Measurements from ENCODE around the gene CEBPE. TPM values are rescaled to one million over a fixed set of nuclear protein-coding genes. Genes with fewer than 3 reads are reported as not detected.

Gene CEBPE
- total RNA-seq, 2 donors from 2014 or later = not detected

DNA sequence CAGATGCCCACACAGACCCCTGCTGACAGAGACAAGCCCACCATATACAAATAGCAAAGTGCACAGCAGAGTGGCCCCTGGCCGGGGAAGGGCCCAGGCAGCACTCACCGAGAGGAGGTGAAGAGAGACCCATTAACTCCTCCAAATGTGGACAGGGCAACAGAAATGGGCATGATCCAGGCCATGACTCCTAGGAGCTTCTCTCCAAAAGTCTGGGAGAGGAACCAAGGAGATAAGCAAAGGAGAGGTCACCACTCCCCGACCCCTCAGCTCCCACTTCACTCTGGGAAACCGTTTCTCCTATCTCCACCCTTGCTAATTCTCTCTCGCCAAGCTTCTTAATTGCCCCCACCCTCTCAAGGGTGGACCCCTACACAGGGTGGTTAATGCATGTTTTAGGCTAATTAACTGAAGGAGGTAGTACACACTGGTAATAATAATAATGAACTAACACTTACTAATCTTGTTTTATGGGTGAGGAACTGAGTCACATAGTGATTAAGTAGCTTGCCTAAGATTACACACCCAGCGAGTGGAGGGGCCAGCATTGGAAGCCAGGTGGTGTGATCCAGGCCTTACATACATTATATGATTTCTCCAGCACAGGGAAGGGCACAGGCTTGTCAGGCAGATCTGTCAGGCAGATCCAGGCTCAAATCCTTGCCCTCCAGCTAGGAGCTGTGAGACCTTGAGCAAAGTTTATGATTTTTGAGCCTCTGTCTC lies 18.9 kb upstream of the CEBPE start:
- Histone ChIP-seq H3K4me1 (peaks cover 7% of the 10 kb centered on the region), H3K27me3 (no peaks in the 10 kb centered on the region), H3K4me3 (no peak overlapping the region), H3K36me3 (replicated peaks in 1 of 2; ENCODE audit: insufficient read depth in 1 of 2, low read depth in 2 of 2) (no peaks in the 10 kb centered on the region), H3K9me3 (no peaks in the 10 kb centered on the region), H3K27ac (no peak overlapping the region)
- no peak for ATAC-seq
- WGBS, 2 donors = 79 to 90% methylated on average over 6 of the region's 6 CpGs
- DNase-seq = no peak
- TF ChIP-seq, protein P1, sequence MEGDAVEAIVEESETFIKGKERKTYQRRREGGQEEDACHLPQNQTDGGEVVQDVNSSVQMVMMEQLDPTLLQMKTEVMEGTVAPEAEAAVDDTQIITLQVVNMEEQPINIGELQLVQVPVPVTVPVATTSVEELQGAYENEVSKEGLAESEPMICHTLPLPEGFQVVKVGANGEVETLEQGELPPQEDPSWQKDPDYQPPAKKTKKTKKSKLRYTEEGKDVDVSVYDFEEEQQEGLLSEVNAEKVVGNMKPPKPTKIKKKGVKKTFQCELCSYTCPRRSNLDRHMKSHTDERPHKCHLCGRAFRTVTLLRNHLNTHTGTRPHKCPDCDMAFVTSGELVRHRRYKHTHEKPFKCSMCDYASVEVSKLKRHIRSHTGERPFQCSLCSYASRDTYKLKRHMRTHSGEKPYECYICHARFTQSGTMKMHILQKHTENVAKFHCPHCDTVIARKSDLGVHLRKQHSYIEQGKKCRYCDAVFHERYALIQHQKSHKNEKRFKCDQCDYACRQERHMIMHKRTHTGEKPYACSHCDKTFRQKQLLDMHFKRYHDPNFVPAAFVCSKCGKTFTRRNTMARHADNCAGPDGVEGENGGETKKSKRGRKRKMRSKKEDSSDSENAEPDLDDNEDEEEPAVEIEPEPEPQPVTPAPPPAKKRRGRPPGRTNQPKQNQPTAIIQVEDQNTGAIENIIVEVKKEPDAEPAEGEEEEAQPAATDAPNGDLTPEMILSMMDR (IDR thresholded peaks at IDR 0.05) = no peak
- TF ChIP-seq POLR2A (IDR thresholded peaks at IDR 0.05) = no peak
- intact Hi-C loops (cut with DNase I) = no loop called here

DNA sequence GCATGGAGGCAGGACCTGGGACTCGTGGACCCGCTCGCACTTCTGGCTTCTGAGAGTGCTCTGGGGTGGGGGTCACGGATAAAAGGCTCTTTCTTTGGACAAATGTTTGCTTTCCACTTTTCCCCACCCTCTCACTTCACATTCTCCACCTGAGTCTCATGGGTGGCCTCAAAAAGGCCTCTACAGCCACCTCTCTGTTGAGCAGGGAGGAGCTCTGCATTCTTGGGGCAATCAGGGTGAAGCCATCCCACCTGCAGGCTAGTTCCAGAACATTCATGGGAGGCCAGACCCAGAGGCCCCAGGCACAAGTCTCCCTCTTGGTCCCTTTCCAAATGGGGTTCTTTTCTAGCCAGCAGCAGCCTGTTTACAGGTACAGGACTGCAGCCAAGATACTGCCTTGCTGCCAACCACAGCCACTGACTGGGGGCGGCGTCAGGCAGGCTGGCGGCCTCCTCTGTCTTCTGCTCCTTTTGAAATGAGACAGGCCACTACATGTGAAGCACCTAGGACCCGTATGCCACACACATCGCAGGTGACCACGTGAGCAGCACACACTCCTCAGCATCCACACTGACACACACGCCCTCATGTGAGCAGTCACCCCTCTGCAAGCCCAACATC lies 18.2 kb upstream of the CEBPE start:
- Histone ChIP-seq H3K36me3 (replicated peaks in 1 of 2; ENCODE audit: insufficient read depth in 1 of 2, low read depth in 2 of 2) (no peaks in the 10 kb centered on the region), H3K27me3 (no peaks in the 10 kb centered on the region), H3K4me1 (peaks cover 4% of the 10 kb centered on the region), H3K4me3 (no peak overlapping the region), H3K9me3 (no peaks in the 10 kb centered on the region), H3K27ac (no peak overlapping the region)
- ATAC-seq = no peak
- WGBS, 2 donors = 82 to 89% methylated on average over 8 to 11 of the region's 11 CpGs
- intact Hi-C loops (cut with DNase I) = no loop called here
- DNase-seq = no peak
- no peak for TF ChIP-seq POLR2A (IDR thresholded peaks at IDR 0.05)
- TF ChIP-seq, protein P1 (IDR thresholded peaks at IDR 0.05) = no peak

DNA sequence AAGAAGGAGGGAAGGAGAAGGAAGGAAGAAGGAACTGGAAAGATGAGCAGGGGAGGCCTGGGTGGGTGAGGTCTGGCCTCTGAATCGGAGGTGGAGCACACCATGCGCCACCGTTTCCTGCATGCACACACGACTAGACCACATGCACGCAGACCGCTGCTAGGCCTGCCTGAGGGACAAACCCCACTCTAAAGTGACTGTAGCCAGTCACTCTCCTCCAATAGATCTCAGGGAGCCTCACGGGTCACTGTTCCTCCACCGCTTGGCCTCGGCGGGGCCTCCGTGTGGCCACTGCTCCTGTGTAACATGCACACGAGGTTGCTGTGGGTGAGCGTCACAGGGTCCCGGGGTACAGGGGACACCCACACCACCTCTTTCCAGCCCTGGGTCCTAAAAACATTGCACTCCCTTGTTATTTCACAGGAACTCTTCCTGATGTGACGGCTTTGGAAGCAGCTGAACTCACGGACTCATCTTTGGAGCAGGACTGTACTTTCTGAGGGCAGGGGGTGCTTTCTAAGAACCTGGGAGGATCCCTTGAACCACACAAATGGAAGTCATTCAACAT lies 17.6 kb upstream of the CEBPE start:
- ATAC-seq = no peak
- Histone ChIP-seq H3K4me1 (no peaks in the 10 kb centered on the region), H3K9me3 (no peaks in the 10 kb centered on the region), H3K27ac (no peak overlapping the region), H3K27me3 (no peaks in the 10 kb centered on the region), H3K4me3 (no peak overlapping the region), H3K36me3 (replicated peaks in 1 of 2; ENCODE audit: insufficient read depth in 1 of 2, low read depth in 2 of 2) (no peaks in the 10 kb centered on the region)
- no peak for TF ChIP-seq POLR2A (IDR thresholded peaks at IDR 0.05)
- TF ChIP-seq, protein P1 (IDR thresholded peaks at IDR 0.05) = no peak
- 95% methylated on average over 8 to 16 of the region's 16 CpGs for WGBS, 2 donors
- no peak for DNase-seq
- intact Hi-C loops (cut with DNase I) = no loop called here

DNA sequence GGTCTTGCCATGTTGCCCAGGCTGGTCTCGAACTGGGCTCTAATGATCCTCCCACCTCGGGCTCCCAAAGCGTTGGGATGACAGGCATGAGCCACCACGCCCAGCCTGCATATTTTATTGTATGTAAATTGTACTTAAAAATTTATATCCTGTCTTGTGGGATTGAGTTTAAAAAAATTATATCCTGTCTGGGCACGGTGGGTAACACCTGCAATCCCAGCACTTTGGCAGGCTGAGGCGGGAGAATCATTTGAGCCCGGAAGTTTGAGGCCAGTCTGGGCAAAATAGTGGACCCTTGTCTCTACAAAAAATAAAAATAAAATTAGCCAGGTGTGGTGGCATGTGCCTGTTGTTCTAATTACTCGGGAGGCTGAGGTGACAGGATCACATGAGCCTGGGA lies 13.9 kb upstream of the CEBPE start:
- WGBS, 2 donors = 84 to 87% methylated on average over 8 of the region's 8 CpGs
- no peak for DNase-seq
- TF ChIP-seq, protein P1 (IDR thresholded peaks at IDR 0.05) = no peak
- TF ChIP-seq POLR2A (IDR thresholded peaks at IDR 0.05) = no peak
- intact Hi-C loops (cut with DNase I) = no loop called here
- no peak for ATAC-seq
- no peaks in the 10 kb centered on the region for H3K4me1 ChIP-seq
- no peaks in the 10 kb centered on the region for H3K36me3 ChIP-seq (replicated peaks in 1 of 2; ENCODE audit: insufficient read depth in 1 of 2, low read depth in 2 of 2)
- H3K27ac ChIP-seq = no peak overlapping the region
- no peaks in the 10 kb centered on the region for H3K27me3 ChIP-seq
- H3K4me3 ChIP-seq = no peak overlapping the region
- H3K9me3 ChIP-seq = no peaks in the 10 kb centered on the region

Data from body of pancreas (tissue), 4 donors.